ENCODE results near the gene SOCS3.
"Not testable (repeated sequence)": the region's sequence is repeated elsewhere in the genome, so short reads cannot be mapped to it uniquely, and the experiment has no call there.

SOCS3 gene

DNA sequence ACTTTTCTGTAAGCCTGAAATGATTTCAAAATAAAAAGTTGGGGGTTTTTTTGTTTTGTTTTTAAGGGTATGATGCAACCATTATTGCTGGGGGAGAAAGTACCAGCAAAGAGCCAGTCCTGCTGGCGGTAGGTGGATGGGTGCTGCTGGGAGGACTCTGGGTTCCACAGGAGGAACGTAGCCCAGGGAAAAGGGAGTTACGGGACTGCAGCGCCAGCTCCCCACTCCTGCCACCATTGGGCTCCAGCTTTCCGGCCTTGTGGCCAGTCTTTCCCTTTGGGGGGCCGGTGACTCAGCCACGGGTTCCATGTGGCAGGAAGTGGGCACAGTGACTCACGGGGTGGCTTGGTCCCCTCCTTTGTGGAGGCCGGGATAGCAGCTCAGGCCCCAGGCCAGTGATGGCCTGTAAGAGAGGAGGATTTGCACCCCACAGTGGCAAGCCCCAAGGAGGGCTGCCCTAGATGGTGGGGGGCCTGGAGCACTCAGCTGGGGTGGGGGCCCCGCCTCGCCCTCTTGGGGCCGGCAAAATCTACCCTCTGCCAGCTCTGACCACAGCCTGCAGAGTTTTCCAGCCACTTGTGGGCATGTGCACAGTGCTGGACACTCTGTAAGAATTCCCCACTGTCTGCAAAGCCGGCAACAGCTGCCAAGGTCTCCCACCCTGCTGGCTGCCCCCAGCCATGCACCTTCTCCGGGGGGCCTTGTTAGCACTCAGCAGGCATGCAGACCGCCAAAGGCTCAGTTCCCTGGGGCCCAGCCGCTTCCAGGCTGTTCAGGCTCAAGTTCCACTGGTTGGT is 30.4 kb downstream of the SOCS3 start:
- peak; percentile 75 for DNase-seq (ENCODE audit: low spot score)

GRCh38 chr17:78327880-78328279 is 32.0 kb downstream of the SOCS3 start:
- no peak for DNase-seq (ENCODE audit: low spot score)

DNA sequence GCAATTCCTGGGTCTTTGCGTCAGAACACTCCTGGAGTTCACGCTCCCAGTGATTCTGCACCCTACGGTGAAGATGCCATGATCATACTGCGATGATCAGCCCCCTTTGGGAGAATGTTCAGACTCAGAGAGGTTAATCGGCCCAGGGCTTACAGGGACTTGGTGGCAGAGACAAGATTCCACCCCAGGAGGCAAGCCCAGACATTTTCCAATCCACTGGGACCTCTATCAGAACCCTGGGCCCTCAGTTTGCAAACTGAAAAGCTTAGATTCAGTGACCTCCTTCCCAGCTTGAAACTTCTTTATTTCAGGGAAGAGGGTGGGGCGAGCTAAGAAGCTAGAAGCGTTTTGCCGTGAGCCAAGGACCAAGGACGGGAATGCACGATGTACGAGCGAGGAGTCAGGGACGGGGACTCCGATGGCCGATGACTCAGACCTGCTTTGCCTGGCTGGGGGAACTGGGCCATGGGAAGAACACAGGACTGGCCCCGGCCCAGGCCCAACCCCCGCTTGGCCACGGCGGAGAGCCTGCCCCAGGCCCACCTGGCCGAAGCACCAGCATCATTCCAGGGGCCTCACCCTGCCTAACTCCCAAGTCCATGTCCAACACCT is 34.7 kb downstream of the SOCS3 start:
- DNase-seq (ENCODE audit: low spot score): peak; percentile 85

DNA sequence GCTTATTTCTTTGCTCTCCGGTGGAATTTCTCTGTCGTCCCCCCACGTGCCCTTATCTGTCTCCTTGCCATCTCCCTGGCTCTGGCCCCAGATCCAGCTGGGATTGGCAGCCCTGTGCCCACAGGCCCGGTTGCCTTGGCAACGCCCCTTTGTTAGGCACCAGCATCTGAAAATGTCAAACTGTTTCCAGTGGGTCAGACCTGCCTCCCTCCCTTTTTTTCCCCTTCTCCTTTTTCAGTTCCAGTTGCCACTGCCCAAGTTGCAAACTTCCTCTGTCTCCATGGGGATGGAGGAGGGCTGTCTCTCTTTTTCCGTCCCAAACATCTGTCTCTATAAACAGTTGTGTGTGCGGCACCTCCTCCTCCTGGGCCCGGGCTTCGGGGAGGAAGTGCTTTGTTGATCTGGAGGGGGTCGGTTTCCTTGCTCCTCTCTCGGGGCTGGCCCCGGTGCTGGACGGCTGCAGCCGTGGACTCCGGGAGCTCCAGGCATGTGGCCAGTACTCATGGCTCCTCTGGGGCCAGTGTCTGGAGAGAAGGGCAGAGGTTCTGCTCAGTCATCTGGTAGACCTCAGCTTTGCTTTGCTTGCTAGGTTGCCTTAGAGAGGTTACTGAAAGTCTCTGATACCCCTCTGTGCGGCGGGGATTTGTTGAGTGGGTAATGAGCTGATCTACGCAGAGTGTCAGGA is 35.3 kb downstream of the SOCS3 start:
- DNase-seq (ENCODE audit: low spot score): peak; percentile 78

- DNase-seq (ENCODE audit: low spot score): no peak
These were observed 36.0 kb downstream of the SOCS3 start for GRCh38 chr17:78323826-78324390.

- peak; percentile 55 for DNase-seq (ENCODE audit: low spot score)
These were observed 36.9 kb downstream of the SOCS3 start for GRCh38 chr17:78322858-78323455.

GRCh38 chr17:78322327-78322857 is 37.5 kb downstream of the SOCS3 start:
- no peak for DNase-seq (ENCODE audit: low spot score)

DNA sequence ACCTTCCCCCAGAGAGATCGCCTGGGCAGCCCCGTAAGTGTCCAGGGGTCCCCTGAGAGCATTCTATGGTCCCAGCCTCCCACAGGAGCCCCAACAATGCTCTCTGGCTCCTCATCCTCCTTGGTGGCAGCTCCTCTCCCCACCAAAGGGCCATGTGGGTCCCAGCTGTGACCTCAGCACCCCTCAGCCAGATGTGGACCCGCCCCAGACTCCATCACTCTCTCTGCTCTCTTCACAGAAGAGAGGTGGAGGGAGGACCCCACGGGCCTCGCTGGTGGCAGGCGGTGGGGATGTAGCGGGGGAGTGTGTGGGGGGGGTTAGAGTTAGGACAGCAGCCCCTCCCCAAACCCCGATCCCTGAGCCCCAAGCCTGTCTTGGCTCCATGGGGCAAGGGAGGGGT is 41.0 kb downstream of the SOCS3 start:
- DNase-seq (ENCODE audit: low spot score): no peak

GRCh38 chr17:78318407-78318806 is 41.5 kb downstream of the SOCS3 start:
- DNase-seq (ENCODE audit: low spot score): no peak

DNA sequence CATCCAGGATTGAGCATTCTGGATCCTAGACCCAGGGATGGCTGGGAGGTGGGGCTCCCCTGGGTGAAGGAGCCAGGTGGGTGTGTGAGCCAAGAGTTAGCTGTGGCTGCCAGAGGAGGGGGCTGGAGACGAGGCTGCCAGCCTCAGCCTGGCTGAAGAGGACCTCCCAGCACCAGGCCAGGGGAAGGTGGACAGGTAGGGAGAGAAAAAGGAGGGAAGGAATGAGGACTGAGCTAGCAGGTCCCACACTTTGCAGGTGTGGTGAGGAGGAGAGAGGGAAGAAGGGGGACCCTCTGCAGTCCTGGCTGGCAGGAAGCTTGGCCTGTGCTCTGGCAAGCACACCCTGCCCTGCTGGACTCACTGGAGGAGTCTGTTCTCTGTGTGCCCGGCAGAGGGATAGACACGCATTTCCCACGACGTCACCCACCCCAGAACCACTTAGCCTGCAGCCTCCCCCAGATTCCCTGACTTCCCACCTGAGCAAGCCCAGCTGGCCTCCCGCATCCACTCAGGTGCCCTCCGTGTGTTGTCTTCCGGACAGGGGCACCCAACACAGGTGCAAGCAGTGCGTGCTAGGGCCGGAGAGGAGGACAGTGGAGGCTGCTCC is 42.0 kb downstream of the SOCS3 start:
- DNase-seq (ENCODE audit: low spot score): no peak

GRCh38 chr17:78316867-78317789 is 42.7 kb downstream of the SOCS3 start:
- no peak for DNase-seq (ENCODE audit: low spot score)

GRCh38 chr17:78316115-78316866 is 43.6 kb downstream of the SOCS3 start:
- no peak for DNase-seq (ENCODE audit: low spot score)

DNA sequence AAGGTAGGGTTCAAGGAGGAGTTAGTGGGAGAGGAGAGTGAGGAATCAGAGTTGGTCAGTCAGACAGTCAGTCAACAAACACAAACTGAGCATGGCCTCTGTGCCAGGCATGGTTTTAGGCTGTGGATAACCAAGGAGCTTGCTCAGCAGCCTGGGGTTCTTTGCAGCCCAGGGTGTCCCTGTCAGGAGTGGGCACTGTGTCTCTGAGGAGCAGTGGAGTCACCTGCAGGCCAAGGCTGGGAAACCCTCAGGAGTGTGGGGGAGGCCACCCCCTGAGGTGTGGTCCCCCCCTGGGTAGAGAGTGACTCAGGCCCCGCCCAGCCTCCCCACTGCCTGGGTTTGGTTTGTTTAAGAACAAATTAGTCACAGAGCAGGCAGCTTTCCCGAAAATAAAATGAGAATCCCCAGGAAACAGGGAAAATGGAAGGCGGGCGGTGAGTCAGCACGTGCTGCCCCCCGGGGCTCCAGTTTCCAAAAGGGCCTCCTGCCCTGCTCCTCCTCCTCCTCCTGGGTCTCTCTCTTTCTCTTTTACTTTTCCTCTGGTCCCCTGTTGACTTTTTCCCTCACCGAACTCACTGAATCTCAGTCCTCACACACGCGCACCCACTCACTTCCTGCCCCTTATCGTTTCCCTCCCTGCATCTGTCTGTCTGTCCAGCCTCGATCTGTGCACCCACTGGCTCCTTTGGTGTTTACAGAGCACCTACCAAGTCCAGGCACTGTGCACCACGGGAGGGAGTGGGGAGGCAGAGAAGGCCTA is 44.3 kb downstream of the SOCS3 start:
- peak; percentile 93 for DNase-seq (ENCODE audit: low spot score)

- no peak for DNase-seq (ENCODE audit: low spot score)
These were observed 45.1 kb downstream of the SOCS3 start for GRCh38 chr17:78314683-78315354.

DNA sequence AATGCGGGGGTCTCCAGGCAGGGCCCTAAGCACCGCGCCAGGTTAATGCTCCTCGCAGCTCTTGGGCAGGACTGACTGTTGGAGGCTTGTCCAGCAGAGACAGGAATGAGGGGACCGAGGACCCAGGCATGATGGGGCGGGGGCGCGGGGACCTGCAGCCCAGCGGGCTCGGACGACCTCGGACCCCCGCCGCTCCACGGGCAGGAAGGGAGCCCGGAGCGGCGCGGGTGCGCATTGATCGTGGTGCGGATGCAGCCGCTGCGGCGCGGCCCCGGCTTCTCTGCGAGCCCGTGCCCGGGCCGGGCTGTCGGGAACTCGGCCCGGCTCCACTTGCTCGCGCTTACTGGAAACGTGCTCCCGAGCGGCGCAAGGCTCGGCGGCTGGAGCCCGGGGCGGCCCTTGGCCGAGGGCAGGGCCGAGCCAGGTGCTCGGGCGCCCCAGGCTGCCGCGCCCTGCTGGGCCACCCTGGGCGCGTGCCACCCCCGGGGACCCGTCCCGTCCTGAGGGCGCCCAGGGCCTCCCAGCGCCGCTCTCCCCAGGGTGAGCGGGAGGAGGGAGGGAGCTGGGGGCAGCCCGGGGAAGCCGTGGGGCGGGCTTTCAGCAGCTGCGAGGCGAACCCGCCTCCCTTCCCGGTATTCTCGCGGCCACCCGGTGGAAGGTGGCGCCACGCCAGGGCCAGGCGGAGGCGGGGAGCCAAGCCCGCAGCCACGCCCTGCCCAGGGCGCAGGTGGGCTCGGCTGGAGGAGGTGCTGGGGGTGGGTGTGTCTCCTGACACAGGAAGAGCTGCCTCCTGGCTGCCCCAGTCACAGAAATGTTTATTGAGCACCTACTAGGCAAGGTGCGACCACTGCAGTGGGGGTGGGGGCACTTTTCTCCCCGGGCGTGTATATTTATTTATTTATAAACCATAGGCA is 45.9 kb downstream of the SOCS3 start:
- DNase-seq (ENCODE audit: low spot score): peak; percentile 88

- DNase-seq (ENCODE audit: low spot score): not testable (repeated sequence)
These were observed 50.1 kb downstream of the SOCS3 start for GRCh38 chr17:78309659-78310255.
